Measurements from ENCODE around the gene SYNM. TPM values are rescaled to one million over a fixed set of nuclear protein-coding genes. Genes with fewer than 3 reads are reported as not detected.

Gene SYNM
- total and polyA plus RNA-seq, 2 of the 8 experiments (the other 6 are each of a cell fraction or from before 2014, with no cell fraction given): 0.89 to 2.0 TPM

DNA sequence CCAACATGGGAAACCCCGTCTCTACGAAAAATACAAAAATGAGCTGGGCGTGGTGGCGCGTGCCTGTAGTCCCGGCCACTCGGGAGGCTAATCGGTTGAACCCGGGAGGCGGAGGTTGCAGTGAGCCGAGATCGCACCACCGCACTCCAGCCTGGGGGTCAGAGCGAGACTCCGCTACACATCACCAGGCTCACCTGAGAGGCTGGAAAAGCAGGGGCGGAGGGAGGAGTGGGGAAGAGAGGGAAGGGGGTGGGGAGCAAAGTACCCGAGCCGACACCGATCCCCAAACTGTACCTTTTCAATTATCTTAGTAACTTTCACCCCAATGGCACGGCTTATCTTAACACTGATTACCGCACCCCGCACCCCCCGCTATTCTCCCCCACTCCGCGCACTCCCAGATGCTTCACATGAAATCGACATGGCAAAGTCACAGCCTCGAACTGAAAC, 46.4 kb upstream of the SYNM start:
- H3K23ac ChIP-seq (ENCODE audit: insufficient read length): no peak overlapping the region
- H3K9ac ChIP-seq (replicated peaks in 1 of 4; ENCODE audit: extremely low read depth in 1 of 4, low read depth in 3 of 4, low read length in 3 of 4): no peak overlapping the region
- no peak overlapping the region for H2BK20ac ChIP-seq (ENCODE audit: low read length)
- H3K4me2 ChIP-seq (ENCODE audit: insufficient read depth in 1 of 2, low read depth in 2 of 2, low read length in 2 of 2): peak overlapping the region; percentile 66 to 73
- peaks cover 0 to 5% (median 0%) of the 10 kb centered on the region in 4 experiments; a peak in 4 of 7 replicates for H3K4me1 ChIP-seq (replicated peaks in 1 of 4; ENCODE audit: control insufficient read depth in 3 of 4, insufficient read depth in 4 of 4, low read length in 3 of 4)
- peak overlapping the region; percentile 68; the same call in 1 of the 2 replicates for H2AFZ ChIP-seq (ENCODE audit: low read length)
- no peaks in the 10 kb centered on the region for H4K20me1 ChIP-seq (replicated peaks in 1 of 2; ENCODE audit: control insufficient read depth in 1 of 2, insufficient read depth in 2 of 2, low read length in 2 of 2)
- no peaks in the 10 kb centered on the region for H3K36me3 ChIP-seq (ENCODE audit: control insufficient read depth in 2 of 4, insufficient read depth in 4 of 4, low read length in 3 of 4)
- H3K79me1 ChIP-seq (ENCODE audit: low read depth, low read length): no peaks in the 10 kb centered on the region
- H2BK120ac ChIP-seq (replicated peaks; ENCODE audit: low read depth, low read length): no peak overlapping the region
- no peak overlapping the region for H4K91ac ChIP-seq (replicated peaks; ENCODE audit: insufficient read length, low read length)
- H3K4ac ChIP-seq (replicated peaks; ENCODE audit: insufficient read length, low read depth, low read length): no peak overlapping the region
- H2AK5ac ChIP-seq (ENCODE audit: low read depth, low read length): no peak overlapping the region
- ChIA-PET POLR2A (ENCODE audit: partially characterized antibody) (interaction anchor here (0.8 to 1.3 kb wide), 5 partner anchors 10 to 47 kb away, joined by 3 to 5 read pairs (median 3); partner anchors contain the start of gene SYNM), CTCF (ENCODE audit: partially characterized antibody) (interaction anchor here (0.6 to 7.3 kb wide), 27 partner anchors 11 to 538 kb away, joined by 3 to 78 read pairs (median 4); partner anchors contain the start of gene SYNM)
- H4K8ac ChIP-seq (ENCODE audit: extremely low read depth, insufficient read depth, low read length): 0 out of 2 replicates have a peak overlapping the region, but pooled peaks have one; percentile 4
- H3K4me3 ChIP-seq (ENCODE audit: extremely low read depth in 1 of 4, insufficient read depth in 2 of 4, low read depth in 3 of 4, low read length in 4 of 4): peak overlapping the region; percentile 37 to 64 (median 50); a peak in 7 of 8 replicates
- H2BK12ac ChIP-seq (ENCODE audit: low read depth, low read length): no peak overlapping the region
- H3K27me3 ChIP-seq (replicated peaks in 1 of 4; ENCODE audit: control insufficient read depth in 3 of 4, extremely low read depth in 1 of 4, insufficient read depth in 3 of 4, low read length in 3 of 4): 0 out of 7 replicates have a peak, but pooled peaks cover 0 to 9% (median under 1%) of the 10 kb centered on the region in 4 experiments
- no peak overlapping the region for H3K18ac ChIP-seq (ENCODE audit: extremely low read depth, low read length)
- H3K27ac ChIP-seq (ENCODE audit: low read depth, low read length): no peak overlapping the region
- FAIRE-seq (no peak), DNase-seq (ENCODE audit: low read depth in 1 of 2, low spot score in 2 of 2) (peak in 1 of 2 experiments; percentile 53)
- no peak overlapping the region for H2BK5ac ChIP-seq (ENCODE audit: low read depth, low read length)
- WGBS, 2 experiments (ENCODE audit: extremely low coverage in 1 of 2, insufficient coverage in 1 of 2, insufficient read length in 1 of 2, insufficient replicate concordance in 2 of 2, low coverage in 1 of 2, low lambda C conversion rate in 2 of 2, missing lambda C conversion rate in 1 of 2): 72% methylated on average over 16 of the region's 27 CpGs; no CpG with 5 or more reads in 1 of the 2 experiments
- H3K79me2 ChIP-seq (ENCODE audit: control insufficient read depth in 1 of 2, insufficient read depth in 2 of 2, low read length in 2 of 2): no peaks in the 10 kb centered on the region
- H3K14ac ChIP-seq (ENCODE audit: insufficient read length): no peak overlapping the region
- no peak overlapping the region for H2BK15ac ChIP-seq (ENCODE audit: low read length)
- no peak overlapping the region for H3K56ac ChIP-seq (replicated peaks; ENCODE audit: insufficient read length, low read depth, low read length)
- H4K5ac ChIP-seq (ENCODE audit: insufficient read length, low read depth, low read length): no peak overlapping the region
- peaks cover 7% of the 10 kb centered on the region for H3K23me2 ChIP-seq (ENCODE audit: low read depth, low read length)
- no peaks in the 10 kb centered on the region; a peak in 1 of 4 replicates for H3K9me3 ChIP-seq (ENCODE audit: insufficient read depth in 2 of 2, low read depth in 1 of 2, low read length in 1 of 2)
- TF ChIP-seq, protein P1, sequence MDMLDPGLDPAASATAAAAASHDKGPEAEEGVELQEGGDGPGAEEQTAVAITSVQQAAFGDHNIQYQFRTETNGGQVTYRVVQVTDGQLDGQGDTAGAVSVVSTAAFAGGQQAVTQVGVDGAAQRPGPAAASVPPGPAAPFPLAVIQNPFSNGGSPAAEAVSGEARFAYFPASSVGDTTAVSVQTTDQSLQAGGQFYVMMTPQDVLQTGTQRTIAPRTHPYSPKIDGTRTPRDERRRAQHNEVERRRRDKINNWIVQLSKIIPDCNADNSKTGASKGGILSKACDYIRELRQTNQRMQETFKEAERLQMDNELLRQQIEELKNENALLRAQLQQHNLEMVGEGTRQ (IDR thresholded peaks at IDR 0.05; ENCODE audit: low read length): no peak
- TF ChIP-seq SIN3A (conservative IDR thresholded peaks at IDR 0.05 in 1 of 2, IDR thresholded peaks at IDR 0.05 in 1 of 2; ENCODE audit: low read depth in 1 of 2, low read length in 2 of 2): no peak
- TF ChIP-seq, protein P2, sequence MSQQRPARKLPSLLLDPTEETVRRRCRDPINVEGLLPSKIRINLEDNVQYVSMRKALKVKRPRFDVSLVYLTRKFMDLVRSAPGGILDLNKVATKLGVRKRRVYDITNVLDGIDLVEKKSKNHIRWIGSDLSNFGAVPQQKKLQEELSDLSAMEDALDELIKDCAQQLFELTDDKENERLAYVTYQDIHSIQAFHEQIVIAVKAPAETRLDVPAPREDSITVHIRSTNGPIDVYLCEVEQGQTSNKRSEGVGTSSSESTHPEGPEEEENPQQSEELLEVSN (IDR thresholded peaks at IDR 0.05): 0 out of 2 replicates have a peak, but pooled peaks have one; percentile 0
- no peak for TF ChIP-seq SRF (IDR thresholded peaks at IDR 0.05; ENCODE audit: low read depth, low read length)
- TF ChIP-seq CEBPB (IDR thresholded peaks at IDR 0.05; ENCODE audit: low read depth, low read length): no peak
- peak; percentile 81; the same call in 1 of the 2 replicates for TF ChIP-seq KDM1A (IDR thresholded peaks at IDR 0.05; ENCODE audit: borderline replicate concordance, low read length)
- TF ChIP-seq FOSL1 (IDR thresholded peaks at IDR 0.05; ENCODE audit: insufficient read depth, low read depth, low read length): no peak
- TF ChIP-seq HDAC6 (IDR thresholded peaks at IDR 0.05; ENCODE audit: low read depth, low read length): no peak
- no peak for TF ChIP-seq CREB1 (IDR thresholded peaks at IDR 0.05)
